CD14-positive monocyte (primary cell): Measurements from ENCODE around the gene KCNK1. TPM values are rescaled to one million over a fixed set of nuclear protein-coding genes. Genes with fewer than 3 reads are reported as not detected.
A peak's percentile ranks its signal among the peaks of the same experiment; 100 is the strongest.
"Not testable (repeated sequence)": the region's sequence is repeated elsewhere in the genome, so short reads cannot be mapped to it uniquely, and the experiment has no call there.

Source experiments
- DNase-seq, 3 donors: peaks; one replicate each; pipeline ENCODE4 v3.0.0-alpha.2; 2011 to 2022
- H2AFZ ChIP-seq: 2 replicates; pipeline ENCODE4 v1.6.0; 2012; ENCODE audit warnings: mild to moderate bottlenecking, low read depth, low read length, inconsistent platforms; ENCODE audit not compliant: insufficient read depth, poor library complexity, severe bottlenecking
- H3K27ac ChIP-seq, 2 donors: 1 replicate in 1 of 2; 2 replicates in 1 of 2; pipeline ENCODE4 v1.5.1; 2012 to 2013; ENCODE audit warnings: low read length in 2 of 2, control low read depth in 1 of 2, inconsistent platforms in 1 of 2, low read depth in 1 of 2, mild to moderate bottlenecking in 1 of 2
- H3K27me3 ChIP-seq, 2 donors: one replicate each; pipeline versions ENCODE4 v1.6.0 to v1.6.1; 2011 to 2013; ENCODE audit warnings: low read length in 2 of 2; ENCODE audit not compliant: control insufficient read depth in 2 of 2, insufficient read depth in 2 of 2
- H3K36me3 ChIP-seq, 2 donors: replicated peaks in 1 of 2; 1 replicate in 1 of 2; 2 replicates in 1 of 2; pipeline versions ENCODE4 v1.5.1 to v1.6.1; 2012 to 2013; ENCODE audit warnings: low read length in 2 of 2, control low read depth in 1 of 2, inconsistent platforms in 1 of 2, mild to moderate bottlenecking in 1 of 2; ENCODE audit not compliant: insufficient read depth in 2 of 2, control insufficient read depth in 1 of 2
- H3K4me1 ChIP-seq, 2 donors: 1 replicate in 1 of 2; 2 replicates in 1 of 2; pipeline versions ENCODE4 v1.5.1 to v1.6.1; 2012 to 2013; ENCODE audit warnings: low read length in 2 of 2, control low read depth in 1 of 2, inconsistent platforms in 1 of 2, mild to moderate bottlenecking in 1 of 2, moderate library complexity in 1 of 2; ENCODE audit not compliant: insufficient read depth in 2 of 2, control insufficient read depth in 1 of 2
- H3K4me2 ChIP-seq: replicated peaks from 2 replicates; pipeline ENCODE3; 2012; ENCODE audit warnings: low read length, moderate library complexity, mild to moderate bottlenecking; ENCODE audit not compliant: poor library complexity, severe bottlenecking; ENCODE audit errors: extremely low read depth
- H3K4me3 ChIP-seq, 3 experiments: fragments of 200-600 bp in 1 of 3; sonication (generic) in 1 of 3; replicated peaks in 1 of 3; 1 replicate in 2 of 3; 2 replicates in 1 of 3; pipeline ENCODE4 v1.5.1; 2011 to 2013; ENCODE audit warnings: low read length in 3 of 3, mild to moderate bottlenecking in 3 of 3, control low read depth in 2 of 3, low read depth in 2 of 3, inconsistent platforms in 1 of 3, moderate library complexity in 1 of 3
- H3K79me2 ChIP-seq: 2 replicates; pipeline ENCODE4 v1.6.0; 2012; ENCODE audit warnings: mild to moderate bottlenecking, control low read depth, inconsistent platforms, low read length, moderate library complexity; ENCODE audit not compliant: insufficient read depth
- H3K9ac ChIP-seq: 2 replicates; pipeline ENCODE4 v1.6.0; 2017; ENCODE audit warnings: low read length, mild to moderate bottlenecking; ENCODE audit not compliant: insufficient read depth, poor library complexity, severe bottlenecking
- H3K9me3 ChIP-seq, 2 donors: replicated peaks in 1 of 2; 1 replicate in 1 of 2; 2 replicates in 1 of 2; pipeline versions ENCODE4 v1.5.1 to v1.6.1; 2012 to 2013; ENCODE audit warnings: low read length in 2 of 2, control low read depth in 1 of 2; ENCODE audit not compliant: control insufficient read depth in 1 of 2, insufficient read depth in 1 of 2
- H4K20me1 ChIP-seq: 2 replicates; pipeline ENCODE4 v1.6.0; 2012; ENCODE audit warnings: mild to moderate bottlenecking, low read length, control low read depth, moderate library complexity; ENCODE audit not compliant: insufficient read depth
- H3K27ac Mint-ChIP-seq, 7 donors: one replicate each; pipeline ENCODE4 v1.8.0; 2020; ENCODE audit warnings: mild to moderate bottlenecking in 7 of 7, mixed read lengths in 7 of 7, moderate library complexity in 6 of 7, inconsistent platforms in 2 of 7
- H3K27me3 Mint-ChIP-seq, 3 donors: one replicate each; pipeline ENCODE4 v1.8.0; 2021 to 2022; ENCODE audit warnings: low read depth in 3 of 3, mild to moderate bottlenecking in 3 of 3, mixed read lengths in 3 of 3, moderate library complexity in 3 of 3, inconsistent platforms in 1 of 3
- H3K36me3 Mint-ChIP-seq, 2 donors: one replicate each; pipeline ENCODE4 v1.8.0; 2020; ENCODE audit warnings: mixed read lengths in 2 of 2, inconsistent platforms in 1 of 2, mild to moderate bottlenecking in 1 of 2
- H3K4me1 Mint-ChIP-seq: one replicate; pipeline ENCODE4 v1.8.0; 2020; ENCODE audit warnings: mild to moderate bottlenecking, mixed read lengths
- H3K4me3 Mint-ChIP-seq, 2 donors: one replicate each; pipeline ENCODE4 v1.8.0; 2020; ENCODE audit warnings: mild to moderate bottlenecking in 2 of 2, mixed read lengths in 2 of 2, moderate library complexity in 1 of 2
- H3K9me3 Mint-ChIP-seq, 7 donors: one replicate each; pipeline ENCODE4 v1.8.0; 2020 to 2022; ENCODE audit warnings: mixed read lengths in 7 of 7, mild to moderate bottlenecking in 6 of 7, moderate library complexity in 6 of 7, inconsistent platforms in 2 of 7
- CTCF ChIP-seq: fragments of 200-600 bp; IDR thresholded peaks from one replicate; pipeline ENCODE4 v1.8.0; 2022; ENCODE audit warnings: antibody characterized with exemption, mild to moderate bottlenecking
- WGBS: methylation state at CpG from one replicate; pipeline ENCODE4 v1.1.5; 2013; ENCODE audit warnings: missing lambda C conversion rate; ENCODE audit not compliant: insufficient coverage; 5-methylcytosine and 5-hydroxymethylcytosine counted together
- intact Hi-C, 2 donors: fragments of 100-400 bp; cut with micrococcal nuclease; formaldehyde crosslinking; loops; one replicate each; pipeline versions ENCODE4 v1.15.0 to v1.15.1; 2023
- polyA plus RNA-seq, 3 donors: library from polyadenylated mRNA; depleted of rRNA in 1 of 3; unstranded in 2 of 3; stranded (reverse) in 1 of 3; fragments of 300-500 nt in 2 of 3; fragments of >200 nt in 1 of 3; fragmentation: Illumina TruSeq in 2 of 3; gene quantifications; 1 replicate in 2 of 3; 2 replicates in 1 of 3; pipeline ENCODE4 v1.2.3, GENCODE V29; 2012 to 2021

The KCNK1 gene
- polyA plus RNA-seq, 3 donors, result not detected

- 68% methylated on average over 2 of the region's 3 CpGs for WGBS
- no peak for DNase-seq
- Mint-ChIP-seq H3K9me3 (peaks cover 0 to 22% (median 11%) of the 10 kb centered on the region in 7 donors), H3K27ac (no peak overlapping the region), H3K36me3 (peaks cover 0 to 3% of the 10 kb centered on the region in 2 donors), H3K4me1 (no peaks in the 10 kb centered on the region), H3K4me3 (peak overlapping the region in 1 of 2 donors; percentile 74), H3K27me3 (peaks cover 41 to 61% (median 59%) of the 10 kb centered on the region in 3 donors)
- H3K4me1 ChIP-seq, result no peaks in the 10 kb centered on the region
- no peaks in the 10 kb centered on the region for H3K36me3 ChIP-seq
- H3K9ac ChIP-seq, result no peak overlapping the region
- H3K4me2 ChIP-seq, result no peak overlapping the region
- intact Hi-C loops, result no loop called here
- H3K9me3 ChIP-seq, result peaks cover 6 to 21% of the 10 kb centered on the region in 2 donors
- no peaks in the 10 kb centered on the region for H3K79me2 ChIP-seq
- H3K4me3 ChIP-seq, result no peak overlapping the region
- no peaks in the 10 kb centered on the region for H4K20me1 ChIP-seq
- H2AFZ ChIP-seq, result no peak overlapping the region
- H3K27ac ChIP-seq, result no peak overlapping the region
- H3K27me3 ChIP-seq, result peaks cover 28 to 55% of the 10 kb centered on the region in 2 donors
- TF ChIP-seq CTCF, result no peak
Observed at GRCh38 chr1:233615571-233615970, 1.7 kb downstream of the KCNK1 start.

DNA sequence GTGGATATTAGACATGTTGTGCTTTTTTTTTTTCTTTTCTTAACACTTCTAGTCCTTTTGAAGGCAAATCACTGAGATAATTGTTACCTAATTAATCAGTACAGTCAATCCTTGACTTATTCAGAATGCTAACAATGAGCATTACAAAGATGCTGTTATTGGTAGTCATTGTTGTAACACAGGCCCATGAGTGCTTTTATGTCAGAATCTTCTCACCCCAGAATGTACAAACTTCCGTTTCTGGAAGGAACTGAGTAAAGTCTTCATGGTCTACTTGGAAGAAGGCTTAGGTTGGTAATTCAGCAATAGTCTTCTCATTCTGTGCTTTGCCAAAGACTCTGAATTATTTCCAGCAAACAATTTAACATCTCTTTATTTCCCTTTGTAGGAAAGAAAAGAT, 3.1 kb downstream of the KCNK1 start:
- H3K9me3 Mint-ChIP-seq, result peaks cover 0 to 18% (median 10%) of the 10 kb centered on the region in 7 donors
- H3K4me1 Mint-ChIP-seq, result no peaks in the 10 kb centered on the region
- no peak for DNase-seq
- intact Hi-C loops, result no loop called here
- Histone ChIP-seq H3K36me3 (no peaks in the 10 kb centered on the region), H3K4me1 (no peaks in the 10 kb centered on the region), H3K9ac (no peak overlapping the region), H3K27ac (no peak overlapping the region), H4K20me1 (no peaks in the 10 kb centered on the region), H3K9me3 (peaks cover 6 to 21% of the 10 kb centered on the region in 2 donors), H3K4me3 (no peak overlapping the region), H2AFZ (no peak overlapping the region), H3K4me2 (no peak overlapping the region), H3K79me2 (no peaks in the 10 kb centered on the region), H3K27me3 (peaks cover 25 to 50% of the 10 kb centered on the region in 2 donors)
- WGBS, result no CpG with 5 or more reads among the region's 1 CpG
- peaks cover 36 to 51% (median 47%) of the 10 kb centered on the region in 3 donors for H3K27me3 Mint-ChIP-seq
- H3K4me3 Mint-ChIP-seq, result no peak overlapping the region
- peaks cover 0 to 3% of the 10 kb centered on the region in 2 donors for H3K36me3 Mint-ChIP-seq
- H3K27ac Mint-ChIP-seq, result no peak overlapping the region
- no peak for TF ChIP-seq CTCF

DNA sequence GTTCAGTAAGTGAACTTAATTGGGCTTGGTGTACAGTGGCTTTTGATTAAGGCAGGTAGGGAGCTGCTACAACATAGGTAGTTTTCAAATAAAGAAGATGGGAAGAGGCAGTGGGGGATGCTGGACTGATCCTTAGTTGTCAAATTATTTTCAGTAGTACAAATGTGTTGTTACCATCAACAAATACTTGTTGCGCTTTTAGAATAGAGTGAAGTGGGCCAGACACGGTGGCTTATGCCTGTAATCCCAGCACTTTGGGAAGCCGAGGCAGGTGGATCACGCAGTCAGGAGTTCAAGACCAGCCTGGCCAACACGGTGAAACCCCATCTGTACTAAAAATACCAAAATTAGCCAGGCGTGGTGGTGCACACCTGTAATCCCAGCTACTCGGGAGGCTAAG, 5.5 kb downstream of the KCNK1 start:
- H3K4me3 ChIP-seq, H3K27ac ChIP-seq, H3K79me2 ChIP-seq, H3K4me3 Mint-ChIP-seq, H3K36me3 ChIP-seq, H3K4me1 Mint-ChIP-seq, H3K4me1 ChIP-seq, H3K27ac Mint-ChIP-seq, DNase-seq, H3K9ac ChIP-seq, H4K20me1 ChIP-seq, H2AFZ ChIP-seq, intact Hi-C loops, H3K4me2 ChIP-seq, H3K36me3 Mint-ChIP-seq: not testable (repeated sequence)
- peaks cover 6 to 12% of the 10 kb centered on the region in 2 donors for H3K9me3 ChIP-seq
- 91% methylated on average over 3 of the region's 7 CpGs for WGBS
- Mint-ChIP-seq H3K9me3 (peaks cover 0 to 10% (median 4%) of the 10 kb centered on the region in 7 donors), H3K27me3 (peaks cover 20 to 31% (median 26%) of the 10 kb centered on the region in 3 donors)
- peaks cover 14 to 28% of the 10 kb centered on the region in 2 donors for H3K27me3 ChIP-seq
